ENCODE data around the gene KRT15.

Gene KRT15

GRCh38 chr17:41527063-41528023 is 8.7 kb upstream of the KRT15 start:
- no peak for DNase-seq (ENCODE audit: low read depth)
- no peak for TF ChIP-seq CTCF (IDR thresholded peaks at IDR 0.05; ENCODE audit: low read depth, low read length, missing control alignments)
- no peak overlapping the region for H3K4me3 ChIP-seq (ENCODE audit: low read depth, low read length)

GRCh38 chr17:41524261-41524660 is 5.6 kb upstream of the KRT15 start:
- no peak for DNase-seq (ENCODE audit: low read depth)
- H3K4me3 ChIP-seq (ENCODE audit: low read depth, low read length), result no peak overlapping the region
- no peak for TF ChIP-seq CTCF (IDR thresholded peaks at IDR 0.05; ENCODE audit: low read depth, low read length, missing control alignments)

GRCh38 chr17:41523787-41524186 is 5.1 kb upstream of the KRT15 start:
- no peak overlapping the region for H3K4me3 ChIP-seq (ENCODE audit: low read depth, low read length)
- no peak for TF ChIP-seq CTCF (IDR thresholded peaks at IDR 0.05; ENCODE audit: low read depth, low read length, missing control alignments)
- DNase-seq (ENCODE audit: low read depth), result no peak

- DNase-seq (ENCODE audit: low read depth), result no peak
- H3K4me3 ChIP-seq (ENCODE audit: low read depth, low read length), result no peak overlapping the region
- TF ChIP-seq CTCF (IDR thresholded peaks at IDR 0.05; ENCODE audit: low read depth, low read length, missing control alignments), result no peak
These were observed 4.5 kb upstream of the KRT15 start for GRCh38 chr17:41523225-41523593.

- TF ChIP-seq CTCF (IDR thresholded peaks at IDR 0.05; ENCODE audit: low read depth, low read length, missing control alignments), result no peak
- no peak overlapping the region for H3K4me3 ChIP-seq (ENCODE audit: low read depth, low read length)
- DNase-seq (ENCODE audit: low read depth), result no peak
These were observed 3.9 kb upstream of the KRT15 start for GRCh38 chr17:41522301-41523224.

- no peak for TF ChIP-seq CTCF (IDR thresholded peaks at IDR 0.05; ENCODE audit: low read depth, low read length, missing control alignments)
- no peak overlapping the region for H3K4me3 ChIP-seq (ENCODE audit: low read depth, low read length)
- DNase-seq (ENCODE audit: low read depth), result no peak
These were observed 3.0 kb upstream of the KRT15 start for GRCh38 chr17:41521574-41522261.

Data from GM12864 (cell line).